ENCODE results near the gene SKI.

SKI gene

DNA sequence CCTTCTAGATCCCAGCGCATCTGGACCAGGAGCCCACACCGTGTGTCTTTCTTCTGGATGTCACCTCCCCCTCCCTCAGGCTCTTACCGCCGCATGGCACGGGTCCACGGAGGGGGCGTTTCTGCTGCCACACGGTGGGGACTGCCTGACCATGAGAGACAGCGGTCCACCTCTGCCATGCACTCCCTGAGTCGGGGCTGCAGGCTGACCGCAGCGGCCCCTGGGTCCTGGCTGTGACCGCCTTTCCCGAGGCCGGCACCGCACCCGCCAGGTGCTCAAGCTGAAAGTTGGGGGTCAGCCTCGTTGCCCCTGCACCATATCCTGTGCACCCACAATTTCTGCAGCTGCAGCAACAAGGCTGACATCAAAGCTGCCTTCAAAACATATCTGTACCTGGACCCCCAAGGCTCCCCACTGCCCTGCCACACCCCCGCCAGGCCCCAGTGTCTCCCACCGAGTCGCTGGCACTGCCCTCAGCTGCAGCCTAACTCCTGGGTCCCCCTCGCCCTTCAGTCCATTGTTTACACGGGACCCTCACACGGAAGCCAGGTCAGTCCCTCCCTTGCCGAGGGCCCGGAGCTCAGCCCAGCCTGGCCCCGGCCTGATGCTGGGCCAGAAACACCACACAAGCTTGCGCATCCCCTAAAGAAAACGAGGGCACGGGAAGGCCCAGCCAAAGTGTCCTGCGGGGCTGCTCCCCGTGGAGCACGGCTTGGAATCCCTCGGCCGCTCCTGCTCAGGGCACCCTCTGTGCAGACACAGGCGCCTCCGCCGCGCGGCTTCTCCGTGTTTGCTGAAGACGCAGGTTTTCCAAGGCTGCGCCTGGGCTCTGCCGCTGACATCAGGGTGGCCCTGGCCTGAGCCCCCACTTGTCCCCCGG is 111.3 kb downstream of the SKI start:
- no peak for DNase-seq (ENCODE audit: low read depth)

DNA sequence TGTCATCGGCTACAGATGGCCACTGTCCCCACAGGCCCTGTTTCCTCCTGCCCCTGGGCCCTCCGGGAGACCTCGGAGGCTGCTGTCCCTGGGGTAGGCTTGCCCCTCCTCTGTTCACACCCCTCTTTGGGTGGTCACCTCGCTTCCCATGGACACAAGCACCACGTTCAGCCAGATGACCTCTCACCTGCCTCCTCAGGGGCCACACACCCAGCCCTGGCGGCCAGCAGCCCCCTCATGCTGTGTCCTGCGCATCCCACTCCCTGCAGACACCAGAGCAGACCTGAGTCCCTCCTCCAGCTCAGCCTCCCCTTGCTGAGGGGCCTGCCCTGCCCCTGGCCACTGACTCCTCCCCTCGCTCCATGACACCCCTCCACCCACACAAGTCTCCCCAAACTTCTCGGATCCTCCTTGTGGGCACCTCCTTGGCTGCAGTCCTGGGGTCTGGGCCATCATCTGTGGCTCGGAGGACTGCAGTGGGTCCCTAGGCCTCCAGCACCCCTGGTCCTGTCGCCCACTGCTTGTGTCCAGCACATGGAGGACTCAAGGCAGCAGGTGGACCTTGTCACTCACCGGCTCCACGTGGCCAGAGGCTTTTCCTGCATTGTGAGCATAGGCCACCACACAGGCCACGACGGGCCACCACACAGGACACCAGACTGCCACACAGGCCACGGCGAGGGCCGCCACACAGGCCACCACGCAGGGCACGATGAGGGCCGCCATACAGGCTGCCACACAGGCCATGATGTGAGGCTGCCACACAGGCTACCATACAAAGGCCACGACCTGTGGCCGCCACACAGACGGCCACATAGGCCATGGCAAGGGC is 112.2 kb downstream of the SKI start:
- no peak for DNase-seq (ENCODE audit: low read depth)

DNA sequence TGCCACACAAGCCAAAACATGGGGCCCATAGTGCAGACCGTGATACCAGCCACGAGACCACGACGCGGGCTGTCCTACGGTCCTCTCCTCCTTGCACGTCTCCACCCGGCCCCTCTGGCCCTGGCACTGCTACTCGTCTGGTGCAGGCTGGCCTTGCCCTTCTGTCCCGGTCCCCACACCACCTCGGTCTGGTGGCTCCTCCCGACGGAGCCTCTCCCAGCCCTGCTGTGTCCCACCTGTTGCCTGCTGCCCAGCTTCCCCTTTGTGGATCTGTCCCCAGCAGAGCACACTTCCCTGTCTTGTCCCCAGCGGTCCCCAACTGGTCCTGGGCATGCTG is 112.8 kb downstream of the SKI start:
- DNase-seq (ENCODE audit: low read depth): no peak

DNA sequence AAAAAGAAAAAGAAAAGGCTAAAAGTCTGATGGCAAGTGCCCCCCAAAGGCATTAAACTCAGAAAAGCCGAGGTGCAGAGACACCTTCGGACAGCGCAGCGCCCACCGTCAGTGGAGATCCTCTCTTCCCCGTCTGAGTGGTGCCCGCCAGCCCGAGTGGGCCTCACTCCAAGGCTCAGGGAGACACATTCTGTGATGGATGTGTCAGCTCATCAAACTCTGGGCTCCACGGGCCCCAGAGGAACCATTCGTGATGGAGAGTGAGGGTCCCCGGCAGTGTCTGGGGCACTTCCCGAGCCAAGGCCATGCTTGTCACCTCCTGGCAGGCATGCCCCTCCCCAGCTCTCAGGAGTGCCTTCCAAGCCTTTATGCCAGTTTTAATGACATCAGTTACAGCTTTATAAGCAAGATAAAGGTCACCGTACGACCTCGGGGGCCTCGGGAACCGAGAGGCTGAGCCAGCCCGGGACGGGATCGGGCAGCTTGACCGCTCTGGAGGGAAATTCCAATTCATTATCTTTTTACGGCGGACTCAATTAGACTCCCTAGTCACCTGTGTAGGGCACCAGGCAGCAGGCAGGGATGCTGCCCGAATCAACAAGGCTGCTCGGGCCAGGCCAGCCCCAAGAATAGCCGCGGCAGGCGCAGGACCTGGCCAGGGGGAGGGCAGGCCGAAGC is 113.7 kb downstream of the SKI start:
- no peak for DNase-seq (ENCODE audit: low read depth)

DNA sequence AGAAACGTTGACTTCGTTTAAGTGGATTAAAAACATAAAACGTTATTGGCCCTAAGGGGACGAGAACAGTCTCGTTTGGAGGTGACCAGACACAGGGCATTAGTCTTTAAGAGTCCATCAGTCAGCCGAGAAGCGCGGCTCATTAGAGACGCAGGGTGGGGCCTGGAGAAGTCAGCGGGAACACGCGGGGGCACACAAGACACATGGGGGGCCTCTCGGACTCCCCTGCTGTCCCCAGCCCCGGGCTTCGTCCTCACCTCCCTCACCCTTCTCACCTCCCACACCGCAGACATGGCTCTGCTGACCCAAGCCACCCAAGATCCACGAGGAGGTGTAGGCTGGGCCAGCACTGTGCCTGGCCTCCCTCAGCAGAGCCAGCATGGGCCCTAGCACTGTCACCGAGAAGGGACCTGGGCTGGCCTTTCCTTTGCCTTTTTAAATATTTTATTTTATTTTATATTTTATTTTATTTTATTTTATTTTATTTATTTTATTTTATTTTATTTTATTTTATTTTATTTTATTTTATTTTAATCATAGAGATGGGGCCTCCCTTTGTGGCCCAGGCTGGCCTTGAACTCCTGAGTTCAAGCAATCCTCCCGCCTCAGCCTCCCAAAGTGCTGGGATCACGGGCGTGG is 114.4 kb downstream of the SKI start:
- DNase-seq (ENCODE audit: low read depth): no peak

DNA sequence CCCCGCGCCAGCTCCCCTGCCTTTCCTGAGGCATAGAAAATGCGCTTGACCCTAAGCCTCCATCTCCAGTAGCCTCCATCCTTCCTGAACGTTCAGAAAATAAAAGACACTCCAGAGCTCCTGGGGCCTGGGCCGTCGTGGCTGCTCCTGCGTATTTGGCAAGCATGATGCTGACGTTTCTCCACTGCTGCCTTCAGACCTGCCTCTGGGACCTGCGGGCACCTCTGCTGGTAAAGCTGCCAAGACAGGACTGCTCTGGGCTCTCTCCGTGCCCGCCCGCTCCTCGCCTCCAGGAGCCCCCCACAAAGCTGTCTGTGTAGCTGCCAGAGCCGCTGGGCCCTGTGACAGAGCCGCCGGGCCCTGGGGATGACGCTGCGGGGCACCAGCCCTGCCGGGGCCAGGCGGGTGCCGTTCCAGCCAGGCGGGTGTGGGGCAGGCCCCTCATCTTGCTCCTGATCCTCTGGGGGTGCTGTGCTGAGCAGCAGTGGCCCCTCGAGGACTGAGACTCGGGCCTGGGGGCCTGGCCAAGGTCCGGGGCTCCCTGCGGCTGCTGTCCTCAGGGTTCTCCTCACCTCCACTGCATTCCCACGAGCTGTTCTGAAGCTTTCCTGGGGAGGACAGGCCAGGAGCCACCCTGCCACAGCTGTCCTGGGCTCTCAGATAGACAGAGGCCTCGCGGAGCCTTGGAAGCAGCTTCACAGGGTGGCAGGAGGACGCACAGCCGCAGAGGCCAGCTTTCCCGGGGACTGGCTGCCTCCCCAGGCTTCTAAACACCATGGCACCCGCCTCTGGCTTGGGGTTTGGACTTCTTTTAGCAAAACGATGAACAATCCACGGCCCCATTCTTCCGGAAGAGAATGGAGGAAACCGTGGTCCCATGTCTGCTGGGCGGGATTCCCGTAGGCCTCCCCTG is 115.2 kb downstream of the SKI start:
- no peak for DNase-seq (ENCODE audit: low read depth)

DNA sequence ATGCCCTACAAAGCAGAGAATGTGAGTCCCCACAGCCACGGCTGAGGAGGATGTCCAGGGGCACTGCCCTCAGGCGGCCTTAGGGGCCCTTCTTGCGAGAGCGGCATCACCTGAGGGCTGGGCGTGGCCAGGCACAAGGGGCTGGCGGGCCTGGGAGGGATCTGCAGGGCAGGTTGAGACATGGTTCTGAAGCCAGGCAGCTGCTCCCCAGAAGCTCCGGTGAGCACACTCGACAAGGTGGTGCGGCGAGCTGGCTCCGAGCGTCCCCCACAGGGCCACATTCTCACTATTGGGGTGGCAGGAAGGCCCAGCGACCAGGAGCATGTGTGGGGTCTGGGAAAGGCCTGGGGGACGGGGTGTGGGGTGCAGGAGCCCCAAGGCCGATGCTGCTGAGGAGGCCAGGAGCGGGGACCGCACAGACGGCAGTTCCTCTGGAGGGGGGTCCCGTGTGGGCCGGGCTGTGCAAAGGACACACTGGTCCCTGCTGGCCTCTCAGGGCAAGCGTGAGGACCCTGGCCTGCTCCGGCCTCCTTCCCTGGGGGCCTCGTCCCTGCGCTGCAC is 116.1 kb downstream of the SKI start:
- DNase-seq (ENCODE audit: low read depth): no peak

DNA sequence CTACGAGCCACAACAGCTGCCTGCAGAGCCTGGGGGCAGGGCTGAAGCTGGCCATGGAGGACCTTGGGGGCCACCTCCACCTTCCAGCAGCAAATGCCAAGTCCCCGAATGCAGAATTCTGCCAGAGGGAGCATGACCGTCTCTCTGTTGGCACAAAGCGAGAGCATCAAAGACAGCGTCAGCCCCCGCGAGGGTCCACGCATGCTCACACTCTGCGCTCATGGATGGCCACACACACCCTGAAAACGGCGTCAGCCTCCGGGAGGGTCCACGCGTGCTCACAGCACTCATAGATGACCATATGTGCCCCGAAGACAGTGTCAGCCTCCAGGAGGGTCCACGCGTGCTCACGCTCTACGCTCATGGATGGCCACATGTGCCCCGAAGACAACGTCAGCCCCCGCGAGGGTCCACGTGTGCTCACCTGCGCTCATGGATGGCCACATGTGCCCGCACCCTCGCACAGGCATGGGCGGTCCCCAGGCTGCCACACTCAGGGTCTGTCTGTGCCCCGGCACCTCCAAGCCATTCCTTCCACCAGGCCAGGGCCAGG is 116.7 kb downstream of the SKI start:
- DNase-seq (ENCODE audit: low read depth): no peak

DNA sequence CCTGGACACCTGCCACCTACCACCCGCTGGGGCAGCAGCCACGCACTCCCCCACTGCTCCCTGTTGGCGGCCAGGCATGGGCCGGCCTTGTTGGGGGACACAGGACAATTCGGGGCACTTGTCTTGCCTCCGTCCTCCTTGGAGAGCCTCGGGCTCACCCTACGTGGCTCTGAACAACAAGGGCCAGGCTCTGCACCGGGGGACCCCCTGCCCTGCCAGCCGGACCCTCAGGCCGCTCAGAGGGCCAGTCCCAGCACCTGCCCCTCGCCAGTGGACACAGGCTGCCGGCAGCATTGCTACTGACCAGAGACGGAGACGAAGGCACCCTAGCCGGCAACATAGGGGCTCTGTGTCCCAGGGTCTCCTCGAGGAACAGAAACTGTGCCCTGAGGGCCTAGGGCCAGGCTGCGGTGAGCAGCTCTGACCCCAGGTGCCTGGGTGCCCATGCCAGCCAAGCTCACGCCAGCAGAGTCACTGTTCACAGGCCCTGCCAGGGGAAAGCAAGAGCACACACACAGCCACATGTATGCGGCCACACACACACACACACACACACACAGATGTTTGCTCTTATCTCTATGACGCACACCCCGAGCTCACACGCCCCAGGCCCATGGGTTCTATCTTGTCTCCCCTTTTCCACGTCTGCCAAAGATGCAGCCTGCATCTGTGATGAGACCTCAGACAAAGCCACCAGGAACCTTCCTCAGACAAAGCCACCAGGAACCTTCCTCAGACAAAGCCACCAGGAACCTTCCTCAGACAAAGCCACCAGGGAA is 117.4 kb downstream of the SKI start:
- DNase-seq (ENCODE audit: low read depth): no peak

DNA sequence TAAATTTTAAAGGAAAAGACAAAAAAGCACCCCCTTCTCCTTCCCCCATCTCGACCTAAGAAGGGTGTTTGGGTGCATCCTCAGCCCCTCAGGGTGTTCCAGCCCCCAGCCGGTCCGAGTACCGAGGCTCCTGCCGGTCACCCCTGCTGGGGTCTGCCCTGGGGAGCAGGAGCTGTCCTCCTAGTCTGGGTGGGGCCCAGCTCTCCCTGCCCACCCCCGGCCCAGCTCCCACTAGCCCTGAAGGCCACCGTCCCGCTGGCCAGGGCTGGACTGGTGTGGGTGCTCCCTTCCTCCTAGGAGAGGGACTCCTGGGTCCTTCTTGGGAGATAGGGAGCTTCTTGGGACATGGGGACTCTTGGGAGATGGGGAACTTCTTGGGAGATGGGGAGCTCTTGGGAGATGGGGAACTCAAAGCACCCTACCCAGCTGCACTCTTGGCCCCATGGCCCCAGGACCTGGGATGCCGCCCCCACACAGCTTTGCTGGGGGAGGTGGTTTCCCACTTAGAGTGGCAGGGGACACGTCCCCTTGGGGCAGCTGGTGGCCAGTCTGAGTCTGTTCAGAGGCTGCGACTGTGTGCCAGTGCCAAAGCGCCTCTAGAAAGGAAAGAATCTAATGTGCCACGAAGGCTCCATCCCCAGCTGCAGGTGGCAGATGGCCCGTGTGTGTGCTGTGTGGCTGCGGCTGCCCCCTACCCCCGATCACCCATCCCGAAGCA is 118.7 kb downstream of the SKI start:
- no peak for DNase-seq (ENCODE audit: low read depth)

DNA sequence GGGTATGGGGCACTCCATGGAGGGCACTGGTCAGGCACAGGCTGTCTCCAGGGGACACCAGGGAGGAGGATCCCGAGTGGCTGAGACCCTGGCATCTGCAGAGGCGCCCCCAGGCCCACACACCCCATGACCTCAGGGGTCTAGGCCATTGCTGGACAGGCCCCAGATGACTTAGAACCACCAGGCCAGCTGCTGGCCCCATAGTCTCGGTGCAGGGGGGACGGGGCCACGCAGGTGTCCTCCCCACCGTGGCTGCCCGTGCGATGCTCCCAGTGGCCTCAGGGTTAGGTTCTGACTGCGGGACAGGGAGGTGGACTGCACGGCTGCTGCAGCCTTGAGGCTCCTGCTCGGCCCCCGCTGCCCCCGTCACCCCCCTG is 119.3 kb downstream of the SKI start:
- no peak for DNase-seq (ENCODE audit: low read depth)

DNA sequence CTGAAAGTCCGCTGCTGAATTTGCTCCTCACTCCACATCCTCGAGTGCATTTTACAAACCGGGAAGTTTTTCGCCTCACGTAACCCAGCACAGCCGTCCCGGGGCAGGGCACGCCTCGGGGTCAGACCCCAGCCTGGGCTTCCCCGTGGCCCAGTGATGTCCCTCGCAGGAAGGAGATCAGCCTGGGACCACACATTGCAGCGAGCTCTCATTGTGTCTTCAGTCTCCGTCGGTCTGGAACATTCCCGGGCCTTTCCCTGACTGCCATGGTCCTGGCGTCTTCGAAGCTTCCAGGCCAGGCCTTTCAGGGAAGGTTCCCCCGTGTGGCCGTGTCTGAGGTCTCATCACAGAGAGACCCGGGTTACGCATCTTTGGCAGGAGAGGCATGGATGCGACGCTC is 119.8 kb downstream of the SKI start:
- no peak for DNase-seq (ENCODE audit: low read depth)

DNA sequence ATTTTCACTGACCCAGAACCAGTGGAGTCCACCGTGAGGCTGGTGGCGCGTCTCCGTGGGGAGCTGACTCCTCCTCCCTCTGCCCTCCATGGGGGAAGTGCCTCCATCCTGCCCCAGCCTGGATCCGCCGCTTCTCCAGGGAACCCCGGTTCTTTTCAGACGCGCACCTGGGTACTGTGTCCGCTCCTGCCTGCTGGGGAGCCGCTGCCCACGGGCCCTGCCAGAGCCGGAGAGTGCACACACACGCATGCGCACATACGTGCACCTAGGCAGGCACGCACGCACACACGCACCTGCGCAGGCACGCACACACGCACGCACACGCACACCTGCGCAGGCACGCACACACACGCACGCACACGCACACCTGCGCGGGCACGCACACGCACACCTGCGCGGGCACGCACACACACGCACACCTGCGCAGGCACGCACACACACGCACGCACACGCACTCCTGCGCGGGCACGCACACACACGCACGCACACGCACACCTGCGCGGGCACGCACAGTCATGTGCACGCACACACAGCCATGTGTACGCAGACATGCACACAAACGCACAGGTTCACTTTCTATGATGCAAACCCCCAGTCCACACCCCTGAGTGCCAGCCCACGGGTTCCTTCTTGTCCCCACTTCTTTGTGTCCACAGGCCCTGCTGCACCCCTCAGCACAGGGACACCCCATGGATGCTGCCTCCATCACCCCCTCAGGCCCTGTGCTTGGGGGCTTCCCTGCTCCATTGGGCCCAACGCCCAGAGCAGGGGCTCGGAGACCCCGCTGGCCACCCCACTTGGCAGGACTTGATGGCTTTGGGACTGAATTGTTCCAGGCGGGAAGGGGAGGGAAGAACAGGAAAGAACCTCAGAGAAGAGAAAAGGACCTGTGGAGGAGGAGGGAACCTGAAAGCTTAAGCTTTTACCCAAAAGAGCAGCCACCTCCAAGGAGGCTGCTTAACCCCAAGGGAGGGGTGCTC is 120.5 kb downstream of the SKI start:
- no peak for DNase-seq (ENCODE audit: low read depth)

DNA sequence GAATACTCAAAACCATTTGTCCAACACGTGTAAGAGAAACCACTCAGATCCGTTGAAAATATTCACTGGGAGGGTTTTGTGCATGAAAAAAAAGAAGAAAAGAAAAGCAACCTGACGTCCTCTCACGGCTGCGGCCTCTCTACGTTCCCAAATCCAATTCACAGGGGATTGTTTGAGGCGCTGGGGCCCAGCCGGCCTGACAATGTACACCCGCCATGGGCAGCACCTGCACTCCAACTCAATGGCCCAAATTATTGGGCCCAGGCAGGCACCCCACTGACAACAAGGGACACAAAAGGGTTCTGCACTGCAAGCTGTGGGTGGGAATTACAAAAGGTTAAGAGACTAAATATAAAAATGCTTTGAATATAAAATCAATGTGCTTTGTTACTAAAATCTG is 121.7 kb downstream of the SKI start:
- no peak for DNase-seq (ENCODE audit: low read depth)

DNA sequence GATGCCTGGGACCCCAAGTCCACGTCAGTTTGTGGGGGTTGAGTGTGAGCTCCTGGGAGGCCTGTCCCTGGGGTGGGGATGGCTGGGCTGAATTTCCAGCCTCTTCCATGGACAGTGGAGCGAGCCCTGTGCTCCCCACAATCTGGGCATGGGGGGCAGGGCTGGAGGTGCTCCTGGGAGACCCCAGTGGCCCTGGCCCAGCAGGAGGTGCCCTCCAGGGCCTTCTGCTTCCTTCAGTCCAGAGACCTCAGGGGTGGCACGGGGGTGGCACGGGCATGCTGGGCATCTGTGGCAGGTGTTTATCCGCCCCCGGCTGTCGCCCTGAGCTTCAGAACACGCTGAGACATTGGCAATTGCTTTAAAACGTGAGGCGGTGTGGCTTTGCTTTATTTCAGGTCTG is 122.4 kb downstream of the SKI start:
- no peak for DNase-seq (ENCODE audit: low read depth)

DNA sequence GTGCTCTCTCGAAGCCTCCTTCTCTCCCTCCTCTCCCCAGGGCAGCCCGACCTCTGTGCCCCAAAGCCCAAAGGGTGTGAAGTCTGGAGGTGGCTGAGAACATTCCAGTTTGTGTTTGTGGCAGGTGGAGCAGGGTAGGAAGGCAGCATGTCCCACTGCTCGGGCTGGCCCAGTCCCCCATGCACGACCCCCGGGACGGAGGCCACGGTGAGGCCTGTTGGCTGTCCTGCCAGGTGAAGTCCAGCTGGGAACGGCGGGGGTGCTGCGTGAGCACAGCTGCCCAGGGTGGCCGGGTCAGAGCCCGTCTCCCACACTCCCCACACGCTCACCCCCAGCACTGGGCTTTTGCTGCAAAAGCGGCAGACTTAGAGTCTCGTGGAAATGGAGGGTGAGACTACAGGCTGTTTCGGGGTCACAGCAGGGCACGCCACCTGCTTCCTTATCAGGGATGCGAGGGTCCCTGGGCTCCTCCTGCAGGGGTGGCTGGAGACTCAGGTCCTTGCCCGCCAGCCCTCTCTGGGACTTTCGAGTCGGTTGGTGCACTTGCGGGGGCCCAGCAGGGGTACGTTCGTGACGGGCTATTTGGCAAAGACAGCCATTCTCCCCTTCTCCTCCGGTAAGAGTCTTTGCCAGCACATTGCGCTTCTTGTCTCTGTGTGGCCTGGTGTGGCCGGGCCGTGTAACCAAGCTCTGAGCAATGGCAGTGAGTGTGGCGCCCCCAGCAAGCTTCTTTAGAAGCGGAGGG is 123.0 kb downstream of the SKI start:
- no peak for DNase-seq (ENCODE audit: low read depth)

DNA sequence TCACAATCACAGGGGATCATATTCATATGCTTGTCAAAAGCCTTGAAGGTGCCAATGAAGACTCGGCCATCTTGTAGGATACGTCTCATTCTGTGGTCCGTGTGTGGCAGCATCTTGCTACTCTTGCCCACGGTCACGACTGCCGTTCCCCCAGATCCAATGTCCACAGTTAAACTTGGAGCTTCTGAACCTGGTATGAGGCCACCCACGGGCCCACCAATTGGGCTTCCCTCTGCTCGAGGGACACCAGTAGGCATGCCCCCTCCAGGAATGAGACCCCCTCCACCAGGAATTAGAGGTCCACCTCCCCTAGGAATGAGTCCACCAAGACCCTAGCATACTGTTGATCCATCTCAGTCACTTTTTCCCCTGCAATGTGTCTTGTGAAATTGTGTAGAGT is 123.6 kb downstream of the SKI start:
- no peak for DNase-seq (ENCODE audit: low read depth)
